HG03354 (cell line): ENCODE measurements around the gene PPP4R3A.
"Not testable (repeated sequence)": the region's sequence is repeated elsewhere in the genome, so short reads cannot be mapped to it uniquely, and the experiment has no call there.

Experiments used
- ATAC-seq: cut with Tn5 transposase; IDR thresholded peaks from one replicate; pipeline ENCODE4 v1.9.1; 2021; ENCODE audit warnings: mild to moderate bottlenecking; ENCODE audit not compliant: unreplicated experiment, poor library complexity, severe bottlenecking

PPP4R3A gene

GRCh38 chr14:91413547-91414474 lies 96.3 kb downstream of the PPP4R3A start:
- ATAC-seq = no peak

DNA sequence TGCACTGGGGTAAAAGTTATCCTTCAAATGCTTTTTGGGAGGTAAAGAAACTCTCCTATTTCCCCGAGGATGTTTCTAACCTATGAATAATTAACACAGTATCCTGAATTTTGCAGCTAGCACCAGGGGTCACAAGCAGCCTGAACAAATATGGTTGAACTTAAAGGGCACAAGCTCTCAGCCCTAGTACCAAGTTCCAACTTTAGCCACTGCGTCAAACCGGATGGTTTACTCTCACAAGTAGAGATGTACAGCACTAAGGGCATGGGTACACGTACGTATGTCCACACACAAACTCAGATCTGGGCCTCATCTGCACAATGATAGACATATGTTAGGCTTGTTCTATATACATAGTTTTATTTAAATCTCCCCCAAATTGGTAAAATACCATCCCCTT lies 97.2 kb downstream of the PPP4R3A start:
- ATAC-seq = no peak

DNA sequence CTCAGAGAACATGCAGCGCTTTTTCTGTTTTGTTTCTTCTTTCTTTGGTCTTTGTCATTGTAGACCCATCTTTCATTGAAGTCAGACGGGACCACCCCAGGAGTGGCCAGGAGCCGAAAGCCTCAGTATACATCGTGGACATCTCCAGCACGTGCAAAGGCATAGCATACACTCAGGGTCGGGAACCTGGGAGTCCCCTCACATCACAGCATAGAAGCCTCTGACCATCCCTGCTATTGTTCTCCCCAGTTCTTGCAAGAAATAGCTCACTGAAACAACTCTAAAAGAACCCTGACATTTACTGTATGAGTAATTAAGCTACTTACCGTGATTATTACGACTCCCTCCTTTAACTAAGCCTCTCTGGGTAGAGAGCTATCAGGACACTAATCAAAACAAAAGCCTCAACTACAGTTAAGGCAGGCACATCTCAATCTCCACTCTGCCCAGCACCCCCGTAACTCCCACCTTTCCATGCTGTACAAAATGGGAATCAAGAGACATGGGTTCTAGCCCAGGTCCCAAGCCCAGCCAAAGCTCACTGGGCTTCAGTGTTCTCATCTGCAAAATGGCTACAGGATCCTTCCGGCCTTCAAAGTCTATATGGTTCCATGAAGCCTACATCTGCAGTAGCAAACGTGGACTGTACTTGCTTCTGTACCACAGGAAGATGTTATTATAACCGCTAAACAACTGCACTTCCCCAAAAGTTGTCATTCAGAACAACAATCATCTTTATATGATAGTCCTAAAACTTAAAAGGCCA lies 99.2 kb downstream of the PPP4R3A start:
- ATAC-seq = no peak

- no peak for ATAC-seq
Measured at GRCh38 chr14:91409928-91410718, 100.0 kb downstream of the PPP4R3A start.

DNA sequence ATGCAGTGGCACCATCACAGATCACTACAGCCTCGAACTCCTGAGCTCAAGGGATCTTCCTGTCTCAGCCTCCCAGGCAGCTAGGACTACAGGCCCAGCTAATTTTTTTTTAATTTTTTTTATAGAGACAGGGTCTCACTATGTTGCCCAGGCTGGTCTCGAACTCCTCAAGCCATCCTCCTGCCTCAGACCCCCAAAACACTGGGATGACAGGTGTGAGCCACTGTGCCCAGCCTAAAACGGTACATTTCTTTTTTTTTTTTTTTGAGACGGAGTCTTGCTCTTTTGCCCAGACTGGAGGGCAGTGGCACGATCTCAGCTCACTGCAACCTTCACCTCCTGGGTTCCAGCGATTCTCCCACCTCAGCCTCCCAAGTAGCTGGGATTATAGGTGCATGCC lies 100.9 kb downstream of the PPP4R3A start:
- ATAC-seq = not testable (repeated sequence)
